ENCODE measurements around the gene PSMB5.

GRCh38 chr14:23076785-23077408 lies 42.2 kb upstream of the PSMB5 start:
- TF ChIP-seq, protein P1, sequence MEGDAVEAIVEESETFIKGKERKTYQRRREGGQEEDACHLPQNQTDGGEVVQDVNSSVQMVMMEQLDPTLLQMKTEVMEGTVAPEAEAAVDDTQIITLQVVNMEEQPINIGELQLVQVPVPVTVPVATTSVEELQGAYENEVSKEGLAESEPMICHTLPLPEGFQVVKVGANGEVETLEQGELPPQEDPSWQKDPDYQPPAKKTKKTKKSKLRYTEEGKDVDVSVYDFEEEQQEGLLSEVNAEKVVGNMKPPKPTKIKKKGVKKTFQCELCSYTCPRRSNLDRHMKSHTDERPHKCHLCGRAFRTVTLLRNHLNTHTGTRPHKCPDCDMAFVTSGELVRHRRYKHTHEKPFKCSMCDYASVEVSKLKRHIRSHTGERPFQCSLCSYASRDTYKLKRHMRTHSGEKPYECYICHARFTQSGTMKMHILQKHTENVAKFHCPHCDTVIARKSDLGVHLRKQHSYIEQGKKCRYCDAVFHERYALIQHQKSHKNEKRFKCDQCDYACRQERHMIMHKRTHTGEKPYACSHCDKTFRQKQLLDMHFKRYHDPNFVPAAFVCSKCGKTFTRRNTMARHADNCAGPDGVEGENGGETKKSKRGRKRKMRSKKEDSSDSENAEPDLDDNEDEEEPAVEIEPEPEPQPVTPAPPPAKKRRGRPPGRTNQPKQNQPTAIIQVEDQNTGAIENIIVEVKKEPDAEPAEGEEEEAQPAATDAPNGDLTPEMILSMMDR (IDR thresholded peaks at IDR 0.05; ENCODE audit: low read depth, low read length) = peak; percentile 72
- TF ChIP-seq EZH2phosphoT487 (IDR thresholded peaks at IDR 0.05; ENCODE audit: low read depth) = no peak
